GM20431 (cell line): ENCODE data around the gene UQCRC1.

ENCODE experiments used
- in situ Hi-C: fragments of 300-500 bp; cut with MseI, MboI; formaldehyde crosslinking; loops from one replicate; pipeline ENCODE4 v1.15.0; 2020; ENCODE audit warnings: low sequenced_read_pairs; ENCODE audit not compliant: unreplicated experiment

Gene UQCRC1

GRCh38 chr3:48581621-48582481 lies 27.6 kb downstream of the UQCRC1 start:
- in situ Hi-C loops, result no loop called here

GRCh38 chr3:48576647-48577046 lies 32.8 kb downstream of the UQCRC1 start:
- in situ Hi-C loops, result no loop called here

GRCh38 chr3:48575366-48575765 lies 34.1 kb downstream of the UQCRC1 start:
- in situ Hi-C loops, result no loop called here

GRCh38 chr3:48573973-48574585 lies 35.4 kb downstream of the UQCRC1 start:
- in situ Hi-C loops, result no loop called here

- in situ Hi-C loops, result no loop called here
Measured at GRCh38 chr3:48572517-48572916, 36.9 kb downstream of the UQCRC1 start.

GRCh38 chr3:48571938-48572337 lies 37.5 kb downstream of the UQCRC1 start:
- in situ Hi-C loops, result no loop called here

- in situ Hi-C loops, result no loop called here
Measured at GRCh38 chr3:48569808-48570450, 39.5 kb downstream of the UQCRC1 start.

- in situ Hi-C loops, result no loop called here
Measured at GRCh38 chr3:48569400-48569799, 40.0 kb downstream of the UQCRC1 start.

GRCh38 chr3:48568476-48568875 lies 41.0 kb downstream of the UQCRC1 start:
- in situ Hi-C loops, result no loop called here

- in situ Hi-C loops, result no loop called here
Measured at GRCh38 chr3:48567500-48567899, 41.9 kb downstream of the UQCRC1 start.

GRCh38 chr3:48567090-48567489 lies 42.4 kb downstream of the UQCRC1 start:
- in situ Hi-C loops, result no loop called here

GRCh38 chr3:48566401-48566760 lies 43.1 kb downstream of the UQCRC1 start:
- in situ Hi-C loops, result no loop called here

- in situ Hi-C loops, result no loop called here
Measured at GRCh38 chr3:48565591-48566400, 43.6 kb downstream of the UQCRC1 start.

GRCh38 chr3:48565186-48565585 lies 44.3 kb downstream of the UQCRC1 start:
- in situ Hi-C loops, result no loop called here

- in situ Hi-C loops, result no loop called here
Measured at GRCh38 chr3:48564667-48565066, 44.8 kb downstream of the UQCRC1 start.

- in situ Hi-C loops, result no loop called here
Measured at GRCh38 chr3:48564022-48564421, 45.4 kb downstream of the UQCRC1 start.

- in situ Hi-C loops, result no loop called here
Measured at GRCh38 chr3:48563382-48563918, 46.0 kb downstream of the UQCRC1 start, which contains the start of gene UCN2. TSS of gene UCN2 (minus strand) at chr3:48563781. CDS start at chr3:48563124, 657 bp downstream.

GRCh38 chr3:48562367-48563095 lies 46.9 kb downstream of the UQCRC1 start:
- in situ Hi-C loops, result no loop called here

GRCh38 chr3:48561045-48561736 lies 48.3 kb downstream of the UQCRC1 start:
- in situ Hi-C loops, result no loop called here
